NCI-H226 (cell line): Measurements from ENCODE around the gene CYB5A.

Experiments used
- DNase-seq: peaks from one replicate; pipeline ENCODE4 v3.0.0-alpha.2; 2015

The CYB5A gene

DNA sequence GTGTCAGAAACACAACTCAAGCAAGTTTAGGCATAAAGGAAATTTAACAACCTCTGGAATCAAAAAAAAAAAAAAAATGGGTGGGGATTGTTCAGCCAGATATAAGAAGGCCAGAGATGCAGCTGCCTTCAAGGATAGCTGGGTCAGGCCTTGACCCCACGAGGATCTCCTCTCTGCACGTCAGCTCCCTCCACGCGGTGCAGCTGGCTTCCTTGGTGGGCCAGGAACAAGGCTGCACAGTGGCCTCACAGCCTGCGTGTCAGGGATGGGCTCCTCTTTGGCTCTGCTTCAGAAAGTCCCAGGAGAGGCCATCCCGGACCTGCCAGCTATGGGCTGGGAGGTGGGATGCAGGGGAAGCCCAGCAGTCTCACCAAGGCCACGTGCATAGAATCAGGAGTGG, 88.0 kb downstream of the CYB5A start:
- no peak for DNase-seq
